ENCODE data around the gene KBTBD2.
"Not testable (repeated sequence)": the region's sequence is repeated elsewhere in the genome, so short reads cannot be mapped to it uniquely, and the experiment has no call there.

The KBTBD2 gene

DNA sequence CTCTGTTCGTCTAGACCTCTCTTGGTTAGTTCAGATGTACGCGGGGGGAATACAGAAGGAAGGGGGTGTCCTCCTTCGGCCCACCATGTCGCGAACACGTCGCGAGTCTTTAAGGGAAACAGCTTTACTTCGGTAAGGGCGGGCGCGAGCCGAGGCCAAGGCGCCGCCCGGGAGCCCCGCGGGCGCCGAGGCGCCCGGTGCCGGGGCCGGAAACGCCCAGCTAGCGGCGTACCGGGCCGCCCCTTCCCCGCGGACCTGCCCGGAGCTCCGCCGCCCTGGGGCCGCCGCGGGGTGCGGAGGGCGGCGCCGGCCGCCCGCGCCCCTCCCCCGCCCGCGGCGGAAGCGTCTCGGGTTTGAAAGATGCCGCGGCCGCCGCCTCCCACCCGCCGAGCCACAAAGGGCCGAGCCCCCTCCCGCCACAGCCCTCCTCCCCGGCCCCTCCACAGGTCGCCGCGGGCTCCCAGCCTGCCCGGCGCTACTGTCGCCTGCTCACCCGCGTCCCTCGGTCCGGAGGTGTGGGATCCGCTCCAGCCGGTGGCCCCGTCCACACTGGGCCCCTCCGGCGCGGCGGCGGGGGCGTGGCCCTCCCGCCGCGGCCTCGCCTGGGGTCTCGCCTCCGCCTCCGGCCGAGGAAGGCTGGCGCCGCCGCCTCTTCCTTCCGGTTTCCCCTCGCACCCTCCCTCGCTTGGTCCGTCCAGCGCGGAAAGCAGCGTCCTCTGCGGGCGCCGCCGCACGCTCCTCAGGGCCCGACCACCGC is at the start of gene KBTBD2:
Gene KBTBD2 (minus strand): TSS at position 718 of the 757 bp plus-strand sequence. CDS start 12,156 bp downstream, outside the sequence.
- no peaks in the 10 kb centered on the region for H3K36me3 ChIP-seq (ENCODE audit: insufficient read depth, low read length)
- peaks cover 48% of the 10 kb centered on the region for H3K79me2 ChIP-seq (ENCODE audit: control insufficient read depth, insufficient read depth, low read length, unreplicated experiment)
- peak within 1 kb of the TSS; percentile 91 for H3K4me3 ChIP-seq (ENCODE audit: low read depth, low read length)
- no peaks in the 10 kb centered on the region for H3K27me3 ChIP-seq (ENCODE audit: insufficient read depth, low read length)
- peak within 1 kb of the TSS; percentile 97 for H3K27ac ChIP-seq (ENCODE audit: low read depth, low read length)
- peak within 1 kb of the TSS; percentile 95 for H2AFZ ChIP-seq (ENCODE audit: low read length, unreplicated experiment)
- H3K4me1 ChIP-seq (ENCODE audit: control insufficient read depth, insufficient read depth, low read length, unreplicated experiment): peaks cover 25% of the 10 kb centered on the region

DNA sequence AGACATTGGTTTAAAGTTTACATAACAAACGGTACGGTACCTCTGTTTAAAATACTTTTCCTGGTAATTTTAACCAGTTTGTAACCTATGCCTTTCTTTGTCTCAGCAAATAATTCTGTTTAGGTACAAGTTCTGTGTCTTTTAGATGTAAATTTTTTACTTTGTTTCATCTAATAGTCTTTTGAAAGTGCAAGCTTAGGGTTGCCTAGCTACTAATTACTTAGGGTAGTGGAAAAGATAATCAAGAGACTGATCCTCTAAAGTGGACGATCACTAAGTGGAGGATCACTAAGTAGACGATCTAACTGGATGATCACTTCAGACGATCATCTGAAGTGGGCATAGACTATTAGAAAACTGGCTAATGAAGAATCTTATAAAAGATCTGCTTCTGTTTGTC is 49.6 kb upstream of the KBTBD2 start:
- H3K27me3 ChIP-seq (ENCODE audit: insufficient read depth, low read length): no peaks in the 10 kb centered on the region
- 0 out of 2 replicates have a peak, but pooled peaks cover 4% of the 10 kb centered on the region for H3K36me3 ChIP-seq (ENCODE audit: insufficient read depth, low read length)
- H3K27ac ChIP-seq (ENCODE audit: low read depth, low read length): 0 out of 2 replicates have a peak overlapping the region, but pooled peaks have one; percentile 26
- H3K4me1 ChIP-seq (ENCODE audit: control insufficient read depth, insufficient read depth, low read length, unreplicated experiment): peaks cover 20% of the 10 kb centered on the region
- peak overlapping the region; percentile 16 for H2AFZ ChIP-seq (ENCODE audit: low read length, unreplicated experiment)
- H3K4me3 ChIP-seq (ENCODE audit: low read depth, low read length): peak overlapping the region; percentile 99
- H3K79me2 ChIP-seq (ENCODE audit: control insufficient read depth, insufficient read depth, low read length, unreplicated experiment): peaks cover 52% of the 10 kb centered on the region

DNA sequence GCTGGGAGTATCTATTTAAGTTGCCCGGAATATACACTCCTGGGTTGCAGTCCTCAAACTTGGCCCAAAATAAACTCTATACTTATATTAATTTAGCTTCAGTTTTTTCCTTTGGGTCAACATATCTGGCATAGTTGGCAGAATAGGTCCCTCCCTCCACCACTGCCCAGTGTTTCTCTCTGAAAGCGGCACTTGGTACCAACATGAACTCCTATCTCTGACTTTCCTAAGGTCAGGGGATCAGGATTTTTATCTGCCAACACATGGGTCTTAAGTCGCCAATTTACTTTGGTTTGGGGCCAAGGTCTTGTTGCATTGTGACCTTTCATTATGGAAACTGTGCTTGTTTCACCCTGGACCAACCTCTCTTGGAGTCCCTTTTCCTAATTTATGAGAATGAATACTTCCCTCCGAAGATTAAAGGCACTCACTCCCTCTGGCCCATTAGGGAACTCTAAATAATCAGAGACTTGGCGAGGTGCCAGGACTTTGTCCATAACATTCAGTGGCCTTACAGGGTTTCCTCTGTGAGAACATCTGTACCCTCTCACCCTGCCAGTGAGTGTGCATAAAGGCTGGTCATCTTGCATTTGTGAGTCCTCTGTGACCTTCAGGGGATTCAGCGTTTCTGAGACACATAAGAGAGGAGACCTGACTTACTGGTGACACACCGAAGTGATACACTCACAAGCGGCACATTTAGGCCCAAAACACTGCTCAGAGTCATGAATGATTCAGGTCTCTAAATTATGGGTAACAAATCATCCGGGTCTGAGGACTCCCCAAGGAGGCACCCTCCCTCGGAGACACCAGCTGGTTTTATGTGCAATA is 46.0 kb upstream of the KBTBD2 start:
- no peaks in the 10 kb centered on the region for H3K27me3 ChIP-seq (ENCODE audit: insufficient read depth, low read length)
- H3K27ac ChIP-seq (ENCODE audit: low read depth, low read length): peak overlapping the region; percentile 8; the same call in 1 of the 2 replicates
- H2AFZ ChIP-seq (ENCODE audit: low read length, unreplicated experiment): no peak overlapping the region
- no peak overlapping the region for H3K4me3 ChIP-seq (ENCODE audit: low read depth, low read length)
- H3K36me3 ChIP-seq (ENCODE audit: insufficient read depth, low read length): peaks cover 4% of the 10 kb centered on the region; the same call in 1 of the 2 replicates
- peaks cover 64% of the 10 kb centered on the region for H3K79me2 ChIP-seq (ENCODE audit: control insufficient read depth, insufficient read depth, low read length, unreplicated experiment)
- H3K4me1 ChIP-seq (ENCODE audit: control insufficient read depth, insufficient read depth, low read length, unreplicated experiment): peaks cover 25% of the 10 kb centered on the region

- Histone ChIP-seq H3K79me2 (ENCODE audit: control insufficient read depth, insufficient read depth, low read length, unreplicated experiment) (peaks cover 58% of the 10 kb centered on the region), H2AFZ (ENCODE audit: low read length, unreplicated experiment) (no peak overlapping the region), H3K27ac (ENCODE audit: low read depth, low read length) (no peak overlapping the region), H3K36me3 (ENCODE audit: insufficient read depth, low read length) (peaks cover 4% of the 10 kb centered on the region; the same call in 1 of the 2 replicates), H3K27me3 (ENCODE audit: insufficient read depth, low read length) (no peaks in the 10 kb centered on the region), H3K4me1 (ENCODE audit: control insufficient read depth, insufficient read depth, low read length, unreplicated experiment) (peaks cover 25% of the 10 kb centered on the region), H3K4me3 (ENCODE audit: low read depth, low read length) (no peak overlapping the region)
Measured at GRCh38 chr7:32936689-32937088, 45.1 kb upstream of the KBTBD2 start.

DNA sequence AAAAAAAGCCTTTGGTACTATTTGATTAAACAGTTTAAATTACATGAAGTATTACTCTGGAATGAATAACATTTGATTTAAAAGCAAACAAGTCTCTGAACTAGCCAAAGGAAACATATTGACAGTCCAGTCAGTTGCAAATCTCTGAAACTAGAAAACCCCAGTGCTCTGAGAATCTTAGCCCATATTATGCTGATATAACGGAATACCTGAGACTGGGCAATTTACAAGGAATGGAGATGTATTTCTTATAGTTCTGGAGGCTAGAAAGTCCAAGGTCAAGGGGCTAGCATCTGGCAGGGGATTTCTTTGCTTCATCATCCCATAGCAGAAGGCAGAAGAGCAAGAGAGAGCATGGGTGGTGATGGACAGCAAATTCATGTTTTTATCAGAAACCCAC is 44.0 kb upstream of the KBTBD2 start:
- Histone ChIP-seq H2AFZ (ENCODE audit: low read length, unreplicated experiment) (no peak overlapping the region), H3K27me3 (ENCODE audit: insufficient read depth, low read length) (no peaks in the 10 kb centered on the region), H3K36me3 (ENCODE audit: insufficient read depth, low read length) (peaks cover 4% of the 10 kb centered on the region; the same call in 1 of the 2 replicates), H3K79me2 (ENCODE audit: control insufficient read depth, insufficient read depth, low read length, unreplicated experiment) (peaks cover 49% of the 10 kb centered on the region), H3K4me3 (ENCODE audit: low read depth, low read length) (no peak overlapping the region), H3K4me1 (ENCODE audit: control insufficient read depth, insufficient read depth, low read length, unreplicated experiment) (peaks cover 22% of the 10 kb centered on the region), H3K27ac (ENCODE audit: low read depth, low read length) (no peak overlapping the region)

DNA sequence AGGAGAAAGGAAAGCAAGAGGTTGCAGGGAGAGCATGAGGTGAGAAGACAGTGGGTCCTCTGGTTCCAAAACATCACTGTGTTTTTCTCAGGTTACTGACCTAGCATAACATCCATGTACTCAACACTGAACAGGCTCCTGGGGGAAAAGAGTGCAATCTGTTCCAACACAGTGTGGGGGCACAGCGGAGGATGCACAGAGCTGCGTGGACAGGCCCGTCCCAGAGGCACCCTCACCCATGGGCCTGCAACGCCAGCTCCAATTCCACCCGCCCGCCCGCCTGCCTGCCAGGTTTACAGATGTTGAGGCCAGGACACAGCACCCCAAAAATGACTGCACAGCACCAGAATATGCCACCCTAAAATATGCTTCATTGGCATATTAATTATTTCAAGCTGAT is 38.8 kb upstream of the KBTBD2 start:
- peaks cover 18% of the 10 kb centered on the region for H3K36me3 ChIP-seq (ENCODE audit: insufficient read depth, low read length)
- H2AFZ ChIP-seq (ENCODE audit: low read length, unreplicated experiment): no peak overlapping the region
- peaks cover under 1% of the 10 kb centered on the region for H3K4me1 ChIP-seq (ENCODE audit: control insufficient read depth, insufficient read depth, low read length, unreplicated experiment)
- no peak overlapping the region for H3K27ac ChIP-seq (ENCODE audit: low read depth, low read length)
- no peaks in the 10 kb centered on the region for H3K27me3 ChIP-seq (ENCODE audit: insufficient read depth, low read length)
- peaks cover 10% of the 10 kb centered on the region for H3K79me2 ChIP-seq (ENCODE audit: control insufficient read depth, insufficient read depth, low read length, unreplicated experiment)
- H3K4me3 ChIP-seq (ENCODE audit: low read depth, low read length): no peak overlapping the region

- H3K4me1 ChIP-seq (ENCODE audit: control insufficient read depth, insufficient read depth, low read length, unreplicated experiment): no peaks in the 10 kb centered on the region
- H3K36me3 ChIP-seq (ENCODE audit: insufficient read depth, low read length): peaks cover 18% of the 10 kb centered on the region
- H3K4me3 ChIP-seq (ENCODE audit: low read depth, low read length): no peak overlapping the region
- H3K27ac ChIP-seq (ENCODE audit: low read depth, low read length): no peak overlapping the region
- no peak overlapping the region for H2AFZ ChIP-seq (ENCODE audit: low read length, unreplicated experiment)
- peaks cover 7% of the 10 kb centered on the region for H3K79me2 ChIP-seq (ENCODE audit: control insufficient read depth, insufficient read depth, low read length, unreplicated experiment)
- H3K27me3 ChIP-seq (ENCODE audit: insufficient read depth, low read length): no peaks in the 10 kb centered on the region
Measured at GRCh38 chr7:32929430-32930143, 38.0 kb upstream of the KBTBD2 start.

GRCh38 chr7:32928785-32929298 is 37.3 kb upstream of the KBTBD2 start:
- no peaks in the 10 kb centered on the region for H3K4me1 ChIP-seq (ENCODE audit: control insufficient read depth, insufficient read depth, low read length, unreplicated experiment)
- H3K27me3 ChIP-seq (ENCODE audit: insufficient read depth, low read length): no peaks in the 10 kb centered on the region
- H3K27ac ChIP-seq (ENCODE audit: low read depth, low read length): no peak overlapping the region
- no peak overlapping the region for H3K4me3 ChIP-seq (ENCODE audit: low read depth, low read length)
- no peak overlapping the region for H2AFZ ChIP-seq (ENCODE audit: low read length, unreplicated experiment)
- peaks cover 21% of the 10 kb centered on the region for H3K36me3 ChIP-seq (ENCODE audit: insufficient read depth, low read length)
- H3K79me2 ChIP-seq (ENCODE audit: control insufficient read depth, insufficient read depth, low read length, unreplicated experiment): peaks cover 5% of the 10 kb centered on the region

- Histone ChIP-seq H3K4me3 (ENCODE audit: low read depth, low read length) (no peak overlapping the region), H3K27me3 (ENCODE audit: insufficient read depth, low read length) (no peaks in the 10 kb centered on the region), H3K27ac (ENCODE audit: low read depth, low read length) (no peak overlapping the region), H3K36me3 (ENCODE audit: insufficient read depth, low read length) (peaks cover 14% of the 10 kb centered on the region), H3K79me2 (ENCODE audit: control insufficient read depth, insufficient read depth, low read length, unreplicated experiment) (no peaks in the 10 kb centered on the region), H2AFZ (ENCODE audit: low read length, unreplicated experiment) (no peak overlapping the region), H3K4me1 (ENCODE audit: control insufficient read depth, insufficient read depth, low read length, unreplicated experiment) (no peaks in the 10 kb centered on the region)
Measured at GRCh38 chr7:32921896-32922295, 30.3 kb upstream of the KBTBD2 start.

DNA sequence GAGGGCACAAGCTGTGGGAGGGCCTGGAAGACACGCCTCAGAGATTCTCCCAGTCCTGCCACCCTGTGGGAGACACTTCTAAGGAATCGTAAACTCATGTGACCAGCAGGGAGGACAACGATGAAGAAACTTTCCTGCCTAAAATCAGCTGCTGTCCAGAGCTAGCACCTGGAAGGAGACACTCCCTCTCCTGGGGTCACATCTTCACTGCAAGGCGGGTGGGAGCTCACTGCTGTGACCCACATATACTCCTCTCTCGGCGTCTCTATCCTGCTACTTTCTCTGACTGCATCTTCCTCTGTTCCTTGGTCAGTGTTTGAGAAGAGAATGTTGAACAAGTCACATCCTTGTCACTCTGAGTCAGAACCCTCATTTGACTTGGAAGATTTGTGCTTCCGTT is 25.4 kb upstream of the KBTBD2 start:
- not testable (repeated sequence) for H3K4me1 ChIP-seq (ENCODE audit: control insufficient read depth, insufficient read depth, low read length, unreplicated experiment); H3K79me2 ChIP-seq (ENCODE audit: control insufficient read depth, insufficient read depth, low read length, unreplicated experiment); H2AFZ ChIP-seq (ENCODE audit: low read length, unreplicated experiment); H3K27me3 ChIP-seq (ENCODE audit: insufficient read depth, low read length); H3K4me3 ChIP-seq (ENCODE audit: low read depth, low read length); H3K27ac ChIP-seq (ENCODE audit: low read depth, low read length)
- H3K36me3 ChIP-seq (ENCODE audit: insufficient read depth, low read length): peaks cover 10% of the 10 kb centered on the region
